Measurements from ENCODE around the gene ACSM2B. TPM values are rescaled to one million over a fixed set of nuclear protein-coding genes. Genes with fewer than 3 reads are reported as not detected.
"Not testable (repeated sequence)": the region's sequence is repeated elsewhere in the genome, so short reads cannot be mapped to it uniquely, and the experiment has no call there.

Gene ACSM2B
- total RNA-seq, 6 experiments from 2014 or later, result 192 to 603 (median 408) TPM

GRCh38 chr16:20569117-20569651 lies 7.0 kb downstream of the ACSM2B start:
- WGBS (ENCODE audit: insufficient coverage, low coverage, low lambda C conversion rate, missing lambda C conversion rate), result 19% methylated on average over 2 of the region's 2 CpGs

GRCh38 chr16:20568404-20568803 lies 7.8 kb downstream of the ACSM2B start:
- H3K27me3 ChIP-seq, result no peaks in the 10 kb centered on the region
- no peak for TF ChIP-seq POLR2A (IDR thresholded peaks at IDR 0.05)
- intact Hi-C loops (cut with DNase I), result no loop called here
- peaks cover 0 to 13% (median 4%) of the 10 kb centered on the region in 4 donors for H3K36me3 ChIP-seq
- WGBS (ENCODE audit: insufficient coverage, low coverage, low lambda C conversion rate, missing lambda C conversion rate), result 28% methylated on average over 3 of the region's 3 CpGs
- peaks cover 0 to 22% (median 3%) of the 10 kb centered on the region in 4 donors for H3K9me3 ChIP-seq
- DNase-seq, result no peak
- H3K4me1 ChIP-seq, result no peaks in the 10 kb centered on the region
- ATAC-seq, result peak in 3 of 4 donors; percentile 52 to 69 (median 56)
- H3K27ac ChIP-seq, result no peak overlapping the region
- H3K4me3 ChIP-seq, result no peak overlapping the region

More at GRCh38 chr16:20569117-20569651, 7.0 kb downstream of the ACSM2B start:
- H3K4me3 ChIP-seq; H3K27ac ChIP-seq; DNase-seq; H3K4me1 ChIP-seq; intact Hi-C loops (cut with DNase I); H3K27me3 ChIP-seq: not testable (repeated sequence)
- peak in 3 of 4 donors; percentile 34 to 57 (median 35) for ATAC-seq
- H3K9me3 ChIP-seq, result peaks cover 0 to 22% (median 3%) of the 10 kb centered on the region in 4 donors
- peaks cover 0 to 12% (median 4%) of the 10 kb centered on the region in 4 donors for H3K36me3 ChIP-seq

GRCh38 chr16:20566864-20567263 lies 9.3 kb downstream of the ACSM2B start:
- intact Hi-C loops (cut with DNase I), result no loop called here
- Histone ChIP-seq H3K27me3 (no peaks in the 10 kb centered on the region), H3K9me3 (peaks cover 0 to 22% (median 3%) of the 10 kb centered on the region in 4 donors), H3K27ac (no peak overlapping the region), H3K36me3 (peaks cover 0 to 27% (median 11%) of the 10 kb centered on the region in 4 donors), H3K4me3 (no peak overlapping the region), H3K4me1 (no peaks in the 10 kb centered on the region)
- ATAC-seq (no peak), DNase-seq (no peak)
- TF ChIP-seq POLR2A (IDR thresholded peaks at IDR 0.05) (no peak), CTCF (IDR thresholded peaks at IDR 0.05) (no peak)

GRCh38 chr16:20565334-20565733 lies 10.8 kb downstream of the ACSM2B start:
- intact Hi-C loops (cut with DNase I); ATAC-seq; H3K27ac ChIP-seq; H3K4me1 ChIP-seq; DNase-seq; H3K4me3 ChIP-seq; H3K27me3 ChIP-seq: not testable (repeated sequence)
- peaks cover 0 to 22% (median 0%) of the 10 kb centered on the region in 4 donors for H3K9me3 ChIP-seq
- 66% methylated on average over 2 of the region's 2 CpGs for WGBS (ENCODE audit: insufficient coverage, low coverage, low lambda C conversion rate, missing lambda C conversion rate)
- peaks cover 0 to 36% (median 14%) of the 10 kb centered on the region in 4 donors for H3K36me3 ChIP-seq

GRCh38 chr16:20564218-20564617 lies 11.9 kb downstream of the ACSM2B start:
- WGBS (ENCODE audit: insufficient coverage, low coverage, low lambda C conversion rate, missing lambda C conversion rate), result no CpG with 5 or more reads among the region's 3 CpGs
- H3K9me3 ChIP-seq, result peaks cover 0 to 13% (median 0%) of the 10 kb centered on the region in 4 donors
- H3K4me3 ChIP-seq; H3K27me3 ChIP-seq; H3K4me1 ChIP-seq; H3K27ac ChIP-seq; DNase-seq; intact Hi-C loops (cut with DNase I): not testable (repeated sequence)
- peak in 1 of 4 donors; percentile 9 for ATAC-seq
- H3K36me3 ChIP-seq, result peaks cover 0 to 45% (median 15%) of the 10 kb centered on the region in 4 donors

GRCh38 chr16:20555628-20556027 lies 20.5 kb downstream of the ACSM2B start:
- WGBS (ENCODE audit: insufficient coverage, low coverage, low lambda C conversion rate, missing lambda C conversion rate), result 56% methylated on average over 2 of the region's 2 CpGs
- H3K9me3 ChIP-seq; H3K27me3 ChIP-seq; H3K27ac ChIP-seq; H3K4me3 ChIP-seq; H3K4me1 ChIP-seq; DNase-seq; ATAC-seq; intact Hi-C loops (cut with DNase I): not testable (repeated sequence)
- H3K36me3 ChIP-seq, result peaks cover 0 to 89% (median 30%) of the 10 kb centered on the region in 4 donors

- H3K4me3 ChIP-seq; intact Hi-C loops (cut with DNase I); H3K9me3 ChIP-seq; H3K4me1 ChIP-seq; H3K27me3 ChIP-seq; ATAC-seq; H3K27ac ChIP-seq; DNase-seq: not testable (repeated sequence)
- peaks cover 0 to 90% (median 30%) of the 10 kb centered on the region in 4 donors for H3K36me3 ChIP-seq
- 80% methylated on average over 3 of the region's 3 CpGs for WGBS (ENCODE audit: insufficient coverage, low coverage, low lambda C conversion rate, missing lambda C conversion rate)
Measured at GRCh38 chr16:20554689-20555088, 21.5 kb downstream of the ACSM2B start.

All from right lobe of liver (tissue), 6 donors.